IPS DF 4.7 (cell line): ENCODE measurements around the gene LTBP3.

Source experiments
- DNase-seq: peaks from one replicate; pipeline ENCODE4 v3.0.0-alpha.2; 2013; ENCODE audit warnings: low spot score; ENCODE audit errors: extremely low read depth

Gene LTBP3

DNA sequence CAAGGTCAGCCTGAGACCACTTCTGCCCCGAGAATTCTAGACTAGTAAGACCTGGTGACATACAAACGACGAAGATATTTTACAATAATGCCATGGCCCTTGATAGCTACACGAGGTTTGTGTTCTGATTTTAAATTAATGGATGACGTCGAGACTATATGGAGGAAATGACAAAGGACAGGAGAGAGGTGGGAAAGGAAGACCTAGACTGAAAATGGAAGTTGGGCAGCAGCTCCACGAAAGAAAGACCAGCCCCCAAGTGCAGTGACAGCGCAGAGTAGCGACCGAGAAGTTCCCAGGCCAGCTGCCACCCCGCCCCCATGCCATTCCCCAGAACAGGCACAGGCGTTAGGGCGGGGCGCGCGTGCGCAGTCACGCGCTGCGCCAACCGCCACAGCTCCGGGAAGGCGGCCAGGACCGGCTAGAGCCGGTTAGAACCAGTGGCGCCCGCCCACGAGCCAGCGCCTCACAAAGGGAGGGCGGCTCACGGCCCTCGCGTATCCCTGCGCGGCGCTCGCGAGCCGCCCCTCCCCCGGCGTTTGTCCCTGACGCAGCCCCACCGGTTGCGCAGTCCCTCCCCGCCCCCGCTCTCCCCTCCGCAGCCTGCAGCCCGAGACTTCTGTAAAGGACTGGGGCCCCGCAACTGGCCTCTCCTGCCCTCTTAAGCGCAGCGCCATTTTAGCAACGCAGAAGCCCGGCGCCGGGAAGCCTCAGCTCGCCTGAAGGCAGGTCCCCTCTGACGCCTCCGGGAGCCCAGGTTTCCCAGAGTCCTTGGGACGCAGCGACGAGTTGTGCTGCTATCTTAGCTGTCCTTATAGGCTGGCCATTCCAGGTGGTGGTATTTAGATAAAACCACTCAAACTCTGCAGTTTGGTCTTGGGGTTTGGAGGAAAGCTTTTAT, 60.8 kb downstream of the LTBP3 start:
- DNase-seq, result no peak

DNA sequence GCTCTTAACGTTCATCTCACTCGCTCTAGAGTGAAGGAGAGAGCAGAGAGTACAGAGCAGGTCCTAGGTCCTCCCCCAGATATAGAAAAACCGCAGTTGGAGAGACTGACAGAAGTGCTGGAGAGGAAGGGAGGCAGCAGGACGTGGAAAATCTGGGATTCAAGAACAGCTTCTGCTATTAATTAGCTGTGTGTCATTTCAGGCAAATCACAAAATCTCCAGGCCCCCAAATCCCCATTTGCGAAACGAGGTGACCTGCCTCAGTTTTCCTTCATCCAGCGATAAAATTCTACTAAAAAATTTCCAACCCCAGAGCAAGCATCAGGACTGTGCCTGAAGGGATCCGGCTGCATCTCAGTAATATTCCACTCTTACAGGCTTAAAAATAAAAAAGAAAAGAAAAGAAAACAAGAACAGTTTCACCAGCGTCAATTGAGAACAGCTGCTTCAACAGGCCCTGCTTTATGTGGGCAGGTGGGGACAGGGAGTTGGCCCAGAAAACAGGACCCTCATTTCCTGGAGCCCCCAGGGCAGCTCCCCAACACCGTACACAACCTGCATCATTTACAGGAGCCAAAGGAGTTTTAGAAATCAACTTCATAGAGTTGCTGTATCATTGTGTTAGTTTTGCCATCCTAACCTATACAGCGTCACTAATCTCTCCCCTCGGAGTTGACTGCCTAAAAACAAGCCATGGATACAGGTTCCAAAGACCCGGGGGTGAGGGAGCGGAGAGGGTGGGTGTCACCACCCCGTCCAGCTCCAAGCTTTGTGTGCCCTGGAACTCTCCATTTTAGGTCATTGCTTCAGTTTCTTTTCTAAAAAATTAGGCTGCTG, 61.6 kb downstream of the LTBP3 start:
- no peak for DNase-seq

GRCh38 chr11:65493367-65494176, 64.6 kb downstream of the LTBP3 start:
- DNase-seq, result no peak

- DNase-seq, result no peak
Measured at GRCh38 chr11:65492637-65493366, 65.4 kb downstream of the LTBP3 start.

DNA sequence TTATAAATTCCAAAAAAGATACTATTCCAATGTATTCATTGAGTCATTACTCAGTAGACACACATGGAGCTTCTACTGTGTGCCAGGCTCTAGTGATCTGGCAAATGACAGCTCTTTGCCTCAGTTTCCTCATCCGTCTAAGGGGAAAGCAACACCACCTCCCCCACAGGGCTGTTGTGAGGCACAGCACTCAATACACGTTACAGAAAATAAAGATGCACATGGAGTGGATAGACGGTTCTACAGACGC, 65.8 kb downstream of the LTBP3 start:
- no peak for DNase-seq

DNA sequence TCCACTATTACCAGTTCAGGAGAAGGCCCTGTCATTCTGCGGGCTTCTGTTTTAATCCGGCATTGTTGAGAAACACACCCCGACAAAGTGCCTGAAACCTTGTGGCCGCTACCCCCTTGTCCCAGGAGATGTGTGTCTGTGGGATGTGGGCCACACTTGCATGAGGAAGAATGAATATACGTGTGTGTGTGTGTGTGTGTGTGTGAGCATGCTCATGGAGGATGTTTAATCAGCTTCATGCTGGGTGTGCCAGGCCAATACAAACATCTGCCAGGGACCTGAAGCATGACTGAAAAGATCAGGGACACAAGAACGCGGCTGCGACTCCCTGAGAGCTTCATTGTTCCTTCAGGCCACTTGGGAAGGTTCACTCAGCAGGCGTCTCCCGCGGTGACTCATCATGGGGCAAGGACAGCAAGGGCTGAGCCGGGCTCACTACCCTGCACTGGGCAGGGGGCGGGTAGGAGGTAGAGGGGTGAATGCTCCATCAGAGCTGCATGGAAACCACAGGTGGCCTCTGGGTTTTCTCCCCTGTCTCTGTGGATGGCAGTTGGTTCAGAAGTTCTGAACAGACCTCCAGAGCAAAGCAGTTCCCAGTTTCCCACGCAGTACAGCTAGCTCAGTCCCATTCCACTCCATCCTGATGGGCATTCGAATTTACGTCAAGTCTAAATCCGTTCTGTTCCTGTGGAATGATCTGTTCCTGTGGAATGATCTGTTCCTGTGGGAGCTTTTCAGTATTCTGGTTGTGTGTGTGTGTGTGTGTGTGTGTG, 66.4 kb downstream of the LTBP3 start:
- DNase-seq, result no peak

GRCh38 chr11:65491163-65491465, 67.0 kb downstream of the LTBP3 start:
- DNase-seq, result no peak

DNA sequence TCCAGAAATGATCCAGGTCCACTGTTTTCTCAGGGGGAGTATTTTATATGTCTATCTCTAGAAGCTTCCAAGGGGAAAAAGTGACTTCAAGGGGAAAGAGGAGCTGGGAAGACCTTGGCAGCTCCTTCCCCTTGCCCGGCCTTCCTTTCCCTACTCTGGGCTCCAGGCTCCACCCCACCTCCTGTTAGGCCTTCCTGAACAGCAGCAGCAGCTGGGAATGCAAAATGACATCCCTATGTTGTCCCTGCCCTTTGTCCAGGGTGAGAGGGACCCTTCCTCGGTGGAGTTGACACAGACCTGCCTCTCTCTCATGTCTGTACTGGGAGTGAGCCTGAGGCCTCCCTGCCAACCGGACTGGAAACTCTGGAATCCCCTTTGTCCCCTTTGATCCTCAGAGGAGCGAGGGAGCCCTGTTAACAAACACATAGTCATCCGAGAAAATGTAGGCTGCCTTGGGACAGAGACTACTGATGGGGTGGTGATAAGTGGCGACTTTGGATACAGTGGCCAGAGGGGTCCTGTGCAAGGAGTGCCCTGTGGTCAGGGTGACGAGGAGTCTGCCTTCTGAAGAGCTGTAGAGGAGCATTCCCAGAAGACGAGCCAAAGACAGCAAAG, 68.3 kb downstream of the LTBP3 start:
- no peak for DNase-seq

- DNase-seq, result no peak
Measured at GRCh38 chr11:65489035-65489705, 69.0 kb downstream of the LTBP3 start.
